NCI-H2171 treated with DMSO at 0.1 percent for 48 hours (cell line): Measurements from ENCODE around the gene KAZN.

Experiments used
- DNase-seq: peaks from one replicate; lab custom pipeline; 2025; lab: John Stamatoyannopoulos, UW

The KAZN gene

DNA sequence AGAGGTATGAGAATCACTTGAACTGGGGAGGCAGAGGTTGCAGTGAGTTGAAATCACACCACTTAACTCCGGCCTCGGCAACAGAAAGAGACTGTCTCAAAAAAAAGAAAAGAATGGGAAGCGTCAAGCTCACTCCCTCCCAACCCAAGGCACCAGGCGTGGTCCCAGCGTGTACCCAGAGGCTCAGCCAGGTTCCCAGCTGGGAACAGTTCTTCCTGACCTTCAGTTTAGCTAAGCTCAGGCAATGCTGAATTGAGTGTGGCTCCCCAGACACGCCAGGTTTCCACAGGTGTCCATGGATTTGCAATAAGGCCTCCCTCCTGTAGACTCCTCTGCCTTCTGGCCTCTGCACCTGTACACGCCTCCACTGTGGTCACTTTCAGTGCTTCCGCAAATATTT lies 414.3 kb downstream of the KAZN start:
- no peak for DNase-seq

DNA sequence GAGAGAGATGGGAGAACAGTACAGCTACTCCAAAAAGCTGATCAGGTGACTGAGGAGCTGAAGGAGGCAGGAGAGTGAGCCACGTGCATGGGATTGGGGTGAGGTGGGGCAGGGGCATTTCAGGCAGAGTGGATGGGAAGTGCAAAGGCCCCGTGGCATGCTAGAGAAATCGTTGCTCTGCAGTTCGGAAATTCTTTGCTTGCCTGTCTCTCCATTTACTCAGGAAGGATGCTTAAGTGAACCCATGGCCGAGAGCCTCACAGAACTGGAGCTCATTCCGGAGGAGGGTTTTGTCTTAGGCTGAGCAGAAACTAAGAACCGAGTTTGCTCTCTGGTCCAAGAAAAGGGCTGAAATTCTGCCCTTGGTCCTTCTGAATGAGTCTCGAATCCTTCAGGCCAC lies 415.3 kb downstream of the KAZN start:
- DNase-seq: no peak

DNA sequence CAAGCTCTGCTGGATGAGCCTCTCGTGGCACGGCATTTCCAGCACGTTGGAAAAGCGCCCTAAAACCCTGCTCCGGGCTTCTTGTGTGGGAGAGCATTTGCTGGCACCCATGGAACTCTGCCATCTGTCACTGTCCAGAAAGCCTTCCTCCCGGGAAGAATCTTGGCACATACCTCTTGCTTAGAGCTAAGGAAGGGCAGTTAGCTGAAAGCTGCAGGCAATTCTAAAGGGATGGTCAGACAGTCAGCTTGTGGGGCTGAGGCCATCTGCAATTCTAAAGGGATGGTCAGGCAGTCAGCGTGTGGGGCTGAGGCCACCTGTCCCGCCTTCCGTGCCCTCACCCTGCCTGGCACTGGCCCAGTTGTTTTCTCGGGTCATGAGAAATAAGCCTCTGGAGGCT lies 416.0 kb downstream of the KAZN start:
- peak; percentile 66 for DNase-seq

DNA sequence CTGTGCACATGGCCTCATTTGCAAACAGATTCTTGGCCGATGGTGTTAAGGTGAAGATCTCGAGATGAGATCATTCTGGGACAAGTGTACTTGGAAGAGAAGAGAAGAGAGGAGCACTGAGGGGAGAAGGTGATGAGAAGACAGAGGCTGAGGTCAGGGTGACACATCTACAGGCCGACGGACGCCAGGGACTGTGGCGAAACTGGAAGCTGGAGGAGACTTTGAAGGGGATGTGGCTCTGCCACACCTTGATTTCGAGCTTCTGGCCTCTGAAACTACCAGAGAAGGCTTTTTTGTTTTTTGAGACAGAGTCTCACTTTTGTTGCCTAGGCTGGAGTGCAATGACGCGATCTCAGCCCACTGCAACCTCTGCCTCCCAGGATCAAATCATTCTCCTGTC lies 417.5 kb downstream of the KAZN start:
- DNase-seq: no peak

DNA sequence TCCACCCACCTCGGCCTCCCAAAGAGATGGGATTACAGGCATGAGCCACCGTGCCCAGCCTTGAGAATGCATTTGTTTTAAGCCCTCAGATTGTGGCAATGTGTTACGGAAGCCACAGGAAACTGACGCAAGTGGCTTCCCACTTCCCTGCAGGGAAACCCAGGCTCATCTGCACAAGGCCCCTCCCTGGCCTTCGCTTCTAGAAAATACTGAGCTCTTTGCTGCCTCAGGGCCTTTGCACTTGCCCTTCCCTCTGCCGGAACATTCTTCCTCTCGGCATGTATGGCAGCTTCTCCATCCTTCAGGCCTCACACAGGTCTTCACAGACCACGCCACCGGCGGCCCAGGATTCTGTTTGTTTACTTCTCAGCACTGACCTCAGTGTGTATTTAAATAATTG lies 418.0 kb downstream of the KAZN start:
- no peak for DNase-seq

DNA sequence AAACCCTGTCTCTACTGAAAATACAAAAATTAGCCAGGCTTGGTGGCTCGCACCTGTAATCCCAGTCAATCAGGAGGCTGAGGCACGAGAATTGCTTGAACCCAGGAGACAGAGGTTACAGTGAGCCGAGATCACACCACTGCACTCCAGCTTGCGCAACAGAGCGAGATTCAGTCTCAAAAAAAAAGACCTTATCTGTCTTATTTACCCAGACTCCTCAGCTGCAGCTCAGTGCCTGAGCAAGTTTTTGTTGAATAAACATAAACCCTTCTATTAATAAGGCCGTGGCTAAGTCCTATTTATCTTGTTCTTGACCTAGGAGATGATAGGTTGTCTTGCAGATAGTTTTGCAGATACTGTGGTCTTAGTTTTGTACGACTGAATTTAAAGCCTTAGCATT lies 418.6 kb downstream of the KAZN start:
- no peak for DNase-seq

DNA sequence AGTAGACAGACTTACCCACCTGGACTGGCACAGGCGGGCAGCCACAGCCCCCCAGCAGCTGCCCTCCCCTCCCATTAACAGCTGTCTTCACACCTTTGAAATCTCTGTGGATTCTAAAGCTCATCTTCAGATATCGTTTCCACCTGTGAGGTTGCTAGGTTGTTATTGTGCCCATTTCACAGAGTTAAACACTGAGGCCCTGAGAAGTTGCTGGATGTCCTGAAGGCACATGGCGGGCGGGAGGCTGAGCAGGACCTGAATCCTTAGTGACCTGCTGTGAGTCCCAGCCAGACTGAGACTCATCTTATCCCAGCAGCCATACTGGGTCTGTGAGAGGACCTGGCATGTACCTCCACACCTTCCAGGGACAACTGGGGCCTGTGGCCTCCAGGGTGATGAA lies 420.3 kb downstream of the KAZN start:
- no peak for DNase-seq

DNA sequence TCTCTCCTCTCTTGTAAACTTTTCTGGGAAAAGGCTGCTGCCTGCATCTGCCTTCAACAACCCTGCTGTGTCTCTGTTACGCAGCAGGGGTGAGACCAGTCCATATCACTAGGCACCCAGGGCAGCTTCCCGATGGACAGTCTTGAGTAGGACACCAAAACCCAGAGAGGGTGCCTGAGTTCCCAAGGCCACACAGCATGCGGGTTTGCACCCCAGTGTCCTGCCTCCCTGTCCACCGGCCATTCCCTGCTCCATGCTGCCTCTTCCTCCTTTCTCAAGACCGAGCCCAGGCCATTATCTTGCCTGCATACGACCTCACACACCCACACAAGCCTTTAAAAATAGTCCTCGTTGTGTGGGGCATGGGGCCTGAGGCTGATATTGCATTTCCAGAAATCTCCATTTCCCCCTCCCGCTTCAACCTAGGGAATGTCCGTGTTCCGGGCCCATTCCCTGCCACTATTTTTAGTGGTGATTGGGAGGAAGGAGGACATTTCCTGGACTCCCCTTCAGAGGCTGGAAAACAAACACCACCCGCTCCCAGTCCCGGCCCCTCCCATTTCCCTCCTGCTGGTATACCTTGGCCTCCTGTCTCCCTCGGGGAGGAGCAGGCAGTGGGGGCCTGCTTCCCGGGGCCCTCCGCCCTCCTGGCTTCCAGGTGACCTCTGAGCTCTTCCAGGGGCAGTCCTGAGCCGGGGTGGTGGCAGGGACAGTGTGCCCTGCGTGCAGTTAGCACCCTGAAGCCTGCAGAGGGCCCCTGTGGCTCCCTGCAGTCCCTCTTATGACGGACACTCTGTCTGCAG lies 422.7 kb downstream of the KAZN start:
- DNase-seq: no peak

DNA sequence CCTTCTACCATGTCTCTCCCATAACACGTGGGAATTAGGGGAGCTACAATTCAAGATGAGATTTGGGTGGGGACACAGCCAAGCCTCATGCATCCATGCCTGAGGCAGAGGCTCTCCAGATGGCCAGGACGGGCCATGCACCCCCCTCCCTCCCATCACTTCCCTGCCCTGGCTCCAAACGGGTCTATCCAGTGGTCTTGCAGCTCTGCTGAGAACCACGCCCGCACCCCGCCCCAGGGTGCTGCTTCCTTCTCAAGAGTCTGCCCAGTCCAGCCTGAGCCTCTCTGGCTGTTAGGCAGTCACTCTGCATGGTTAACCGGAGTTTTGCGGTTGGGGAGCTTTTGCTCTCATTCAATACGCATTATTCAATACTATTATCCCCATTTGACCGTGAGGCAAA lies 423.6 kb downstream of the KAZN start:
- DNase-seq: no peak

DNA sequence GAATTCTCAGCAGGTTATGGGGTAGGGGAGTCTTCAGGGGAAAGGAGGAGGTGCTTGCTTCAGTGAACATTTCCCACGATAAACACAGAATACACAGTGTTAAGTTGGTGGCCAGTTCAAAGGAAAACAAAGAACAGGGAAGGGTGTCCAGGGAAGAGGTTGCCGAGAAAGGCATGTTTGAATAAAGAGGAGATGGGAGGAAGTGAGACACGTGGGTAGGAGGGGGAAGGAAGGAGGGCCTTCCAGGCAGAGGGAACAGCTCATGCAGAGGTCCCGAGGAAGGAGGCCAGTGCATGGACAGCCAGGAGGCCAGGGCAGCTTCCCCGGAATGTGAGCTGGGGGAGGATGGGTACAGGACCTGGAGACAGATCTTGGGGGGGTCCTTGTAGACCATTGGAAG lies 424.7 kb downstream of the KAZN start:
- DNase-seq: no peak

DNA sequence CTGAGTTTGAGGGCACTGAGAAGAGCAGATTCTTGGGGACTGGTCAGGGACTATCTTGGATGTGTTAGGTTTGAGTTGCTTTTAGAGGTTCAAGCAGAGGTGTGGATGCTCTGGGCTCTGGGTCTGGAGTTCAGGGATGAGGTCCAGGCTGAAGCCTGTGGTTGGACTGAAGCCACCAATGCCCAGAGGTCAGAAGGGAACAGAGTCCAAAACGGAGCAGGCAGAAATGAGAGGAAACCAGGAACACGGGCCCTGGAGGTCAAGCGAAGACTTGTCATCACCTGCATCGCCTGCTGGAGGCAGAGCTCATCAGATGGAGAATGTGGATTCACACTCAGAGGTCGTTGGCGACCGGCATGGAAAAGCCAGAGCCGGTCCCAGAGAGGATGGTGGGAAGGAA lies 425.5 kb downstream of the KAZN start:
- no peak for DNase-seq

DNA sequence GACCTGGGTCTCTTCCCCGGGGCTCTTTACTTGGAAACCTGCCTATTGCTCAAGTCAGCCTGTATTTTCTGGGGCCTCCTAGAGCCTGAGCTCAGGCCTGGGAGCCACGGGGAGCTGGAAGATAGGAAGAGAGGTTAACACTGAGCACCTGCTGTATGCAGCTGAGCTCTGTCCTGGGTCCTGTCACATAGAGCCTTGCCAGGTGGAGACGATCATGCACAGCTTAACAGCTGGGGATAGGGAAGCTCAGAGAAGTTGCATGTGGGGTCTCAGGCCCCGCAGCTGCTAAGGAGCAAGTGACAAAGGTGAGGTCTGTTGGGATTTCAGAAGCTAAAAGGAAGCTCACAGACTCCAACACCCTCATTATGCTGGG lies 427.6 kb downstream of the KAZN start:
- no peak for DNase-seq

DNA sequence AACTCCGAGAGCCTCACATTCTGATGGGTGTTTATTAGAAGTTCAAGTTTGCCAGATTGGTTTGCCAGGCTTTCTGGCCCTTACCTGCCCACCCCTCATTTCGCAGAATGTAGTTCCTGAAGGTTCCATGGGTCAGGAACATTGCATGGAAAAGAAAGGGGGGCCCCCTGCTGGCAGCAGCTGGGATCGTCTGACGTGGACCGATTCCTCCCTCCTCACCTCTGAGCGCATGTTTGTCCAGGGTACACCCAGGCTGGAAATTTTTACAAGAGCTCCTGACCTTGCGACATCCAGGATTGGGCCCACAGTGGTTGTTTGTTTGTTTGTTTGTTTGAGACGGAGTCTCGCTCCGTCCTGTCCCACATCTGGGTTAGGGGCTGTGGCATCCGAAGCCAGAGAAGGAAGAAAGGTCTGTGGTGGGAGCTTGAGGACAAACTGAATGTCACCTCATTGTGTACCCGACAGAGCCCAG lies 429.1 kb downstream of the KAZN start:
- DNase-seq: peak; percentile 28

DNA sequence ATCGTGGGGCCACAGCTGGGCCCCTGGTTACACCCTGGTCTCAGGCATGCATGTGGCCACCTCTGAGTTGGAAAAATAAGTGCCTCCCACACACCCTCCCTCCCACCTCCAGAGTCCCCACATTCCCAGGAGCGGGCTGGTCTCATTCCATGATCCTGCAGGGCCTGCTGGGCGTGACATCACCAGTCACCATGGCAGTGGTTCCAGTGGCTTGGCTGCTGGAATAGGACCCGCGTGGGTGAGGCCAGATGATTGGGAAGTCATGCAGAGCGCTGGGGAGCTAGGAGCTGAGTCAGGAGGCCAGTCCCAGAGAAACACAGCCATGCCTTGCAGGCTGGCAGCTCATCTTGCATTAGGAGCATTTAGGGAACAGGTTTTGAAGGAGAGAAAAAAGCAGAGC lies 429.6 kb downstream of the KAZN start:
- no peak for DNase-seq

DNA sequence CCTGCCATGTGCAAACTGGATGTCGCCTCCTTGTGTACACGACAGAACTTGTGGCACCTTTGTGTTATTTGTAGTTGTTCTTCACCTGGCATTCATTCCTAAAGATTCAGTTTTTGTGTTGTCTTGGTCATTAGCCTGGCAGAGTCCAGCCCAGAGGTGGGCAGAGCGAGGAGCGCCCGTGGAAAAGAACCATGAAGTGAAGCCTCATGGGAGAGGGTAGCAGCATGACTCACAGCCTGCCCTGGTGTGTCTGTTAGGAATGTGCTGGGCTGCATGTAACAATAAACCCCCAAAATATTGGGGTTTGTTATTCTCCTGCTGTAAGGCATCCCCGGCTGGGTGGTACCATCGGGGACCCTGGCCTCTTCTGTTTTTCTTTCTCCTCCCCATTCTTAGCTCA lies 430.1 kb downstream of the KAZN start:
- no peak for DNase-seq

DNA sequence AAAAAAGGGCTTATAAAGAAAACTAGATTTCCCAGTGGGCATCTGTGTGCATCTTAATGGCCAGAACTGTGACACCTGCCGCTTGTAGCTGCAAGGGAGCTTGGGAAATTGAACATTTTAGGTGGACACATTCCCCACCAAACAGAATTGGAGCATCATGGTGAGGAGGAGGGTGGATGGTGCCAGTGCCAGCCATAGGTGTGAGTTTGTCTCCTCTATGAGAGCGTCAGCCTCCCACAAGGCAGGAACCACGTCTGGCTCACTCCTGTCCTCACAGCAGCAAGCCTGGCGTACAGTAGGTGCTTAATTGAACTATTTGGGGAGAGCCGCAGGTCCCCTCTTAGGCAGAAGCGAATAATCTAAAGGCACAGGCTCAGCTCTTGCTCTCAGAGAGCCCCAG lies 430.6 kb downstream of the KAZN start:
- DNase-seq: no peak

DNA sequence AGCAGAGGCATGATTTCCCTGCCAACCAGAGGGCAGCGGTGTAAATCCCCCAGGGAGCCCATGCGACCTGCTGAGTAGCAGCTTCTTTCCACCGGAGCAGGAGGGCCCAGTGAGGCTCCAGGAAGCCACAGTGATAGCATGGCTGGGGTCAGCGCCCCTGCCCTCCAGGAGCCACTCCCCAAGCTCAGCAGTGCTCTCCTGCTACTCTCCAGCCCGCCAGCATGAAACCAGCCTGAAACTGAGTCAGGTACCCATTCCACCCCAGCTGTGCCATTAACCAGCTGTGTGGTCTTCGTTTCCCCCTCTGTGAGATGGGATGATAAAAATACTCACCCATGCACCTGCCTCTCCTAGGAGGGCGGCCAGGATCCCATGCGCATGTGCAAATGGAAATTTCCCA lies 431.3 kb downstream of the KAZN start:
- no peak for DNase-seq

DNA sequence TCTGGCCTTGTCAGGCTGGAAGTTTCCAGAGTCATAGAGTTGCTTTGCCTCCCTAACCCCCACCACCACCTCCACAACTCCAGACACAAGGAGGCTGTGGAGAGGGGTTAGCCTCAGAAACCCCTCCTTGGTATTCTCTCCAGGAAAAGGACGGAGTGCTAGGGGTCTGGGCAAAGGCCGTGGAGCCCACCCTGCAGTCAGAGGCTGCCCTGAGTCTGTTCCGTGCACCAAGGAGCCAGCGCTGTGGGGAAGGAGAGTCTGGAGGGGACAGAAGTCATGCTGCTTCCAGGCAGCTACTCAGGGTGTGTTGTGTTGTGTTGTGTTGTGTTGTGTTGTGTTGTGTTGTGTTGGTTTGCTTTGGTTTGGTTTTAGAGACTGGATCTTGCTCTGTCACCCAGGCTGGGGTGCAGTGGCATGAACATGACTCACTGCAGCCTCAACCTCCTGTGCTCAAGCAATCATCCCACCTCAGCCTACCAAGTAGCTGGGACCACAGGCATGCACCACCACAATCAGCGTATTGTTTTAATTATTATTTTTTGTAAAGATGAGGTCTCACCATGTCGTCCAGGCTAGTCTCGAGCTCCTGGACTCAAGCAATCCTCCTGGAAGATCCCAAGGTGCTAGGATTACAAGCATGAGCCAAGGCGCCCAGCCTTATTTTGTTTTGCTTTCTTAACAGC lies 432.9 kb downstream of the KAZN start:
- DNase-seq: no peak

DNA sequence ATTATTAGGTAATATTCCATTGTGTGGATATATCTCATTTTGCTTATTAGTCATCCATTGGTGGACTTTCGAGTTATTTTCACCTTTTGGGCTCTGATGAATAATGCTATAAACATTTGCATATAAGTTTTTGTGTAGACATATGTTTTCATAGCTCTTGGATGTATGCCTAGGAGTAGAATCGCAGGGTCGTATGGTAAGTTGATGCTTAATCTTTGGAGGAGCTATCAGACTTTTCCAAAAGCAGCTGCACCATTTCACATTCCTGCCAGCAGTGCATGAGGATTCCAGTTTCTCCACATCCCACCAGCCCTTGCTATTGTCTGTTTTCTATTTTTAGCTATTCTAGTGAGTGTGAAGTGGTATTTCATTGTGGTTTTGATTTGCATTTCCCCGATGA lies 434.8 kb downstream of the KAZN start:
- no peak for DNase-seq

DNA sequence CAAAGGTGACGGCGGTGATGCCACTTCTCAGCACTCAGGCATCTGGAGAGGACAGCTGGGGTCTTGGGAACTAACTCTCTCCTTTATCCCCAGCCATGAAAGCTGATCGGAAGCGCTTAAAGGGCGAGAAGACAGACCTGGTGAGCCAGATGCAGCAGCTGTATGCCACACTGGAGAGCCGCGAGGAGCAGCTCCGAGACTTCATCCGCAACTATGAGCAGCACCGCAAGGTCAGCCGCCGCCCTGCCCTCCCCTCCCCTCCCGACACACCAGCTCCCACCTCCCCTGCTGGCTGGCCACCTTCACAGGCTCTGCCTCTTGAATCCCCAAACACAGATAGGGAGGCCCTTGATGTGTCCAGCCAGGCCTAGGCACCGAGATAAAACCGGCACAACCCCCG lies 436.2 kb downstream of the KAZN start:
- no peak for DNase-seq

DNA sequence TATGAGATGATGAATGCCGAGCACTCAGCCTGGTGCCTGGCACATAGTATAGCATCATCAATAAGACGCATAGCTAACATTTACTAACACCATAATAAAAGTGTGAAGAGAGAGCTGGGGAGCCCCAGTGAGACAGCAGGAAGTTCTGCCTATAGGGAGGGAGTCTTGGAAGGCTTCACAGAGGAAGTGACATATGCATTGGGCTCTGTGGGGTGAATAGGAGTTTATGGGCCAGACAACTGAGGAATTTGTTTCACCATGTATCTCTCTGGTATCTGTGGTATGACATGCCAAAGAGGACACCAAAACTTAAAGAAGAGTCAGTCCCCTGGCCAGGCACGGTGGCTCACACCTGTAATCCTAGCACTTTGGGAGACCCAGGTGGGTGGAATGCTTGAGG lies 436.8 kb downstream of the KAZN start:
- DNase-seq: no peak

DNA sequence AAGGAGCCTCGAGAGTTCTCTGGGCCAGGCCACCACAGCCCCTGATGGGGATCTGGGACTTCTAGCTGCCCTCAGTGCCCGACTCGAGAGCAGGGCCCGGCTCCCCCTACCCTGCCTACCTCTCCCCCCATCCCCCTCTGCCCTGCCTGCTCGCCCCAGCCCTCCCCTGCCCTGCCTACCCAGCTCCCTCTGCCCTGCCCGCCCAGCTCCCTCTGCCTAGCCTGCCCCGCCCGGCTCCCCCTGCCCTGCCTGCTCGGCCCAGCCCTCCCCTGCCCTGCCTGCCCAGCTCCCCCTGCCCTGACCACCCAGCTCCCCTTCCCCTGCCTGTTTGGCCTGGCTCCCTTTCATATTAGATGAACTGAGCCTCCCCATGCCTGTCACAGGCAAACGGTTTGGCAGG lies 437.6 kb downstream of the KAZN start:
- DNase-seq: no peak

DNA sequence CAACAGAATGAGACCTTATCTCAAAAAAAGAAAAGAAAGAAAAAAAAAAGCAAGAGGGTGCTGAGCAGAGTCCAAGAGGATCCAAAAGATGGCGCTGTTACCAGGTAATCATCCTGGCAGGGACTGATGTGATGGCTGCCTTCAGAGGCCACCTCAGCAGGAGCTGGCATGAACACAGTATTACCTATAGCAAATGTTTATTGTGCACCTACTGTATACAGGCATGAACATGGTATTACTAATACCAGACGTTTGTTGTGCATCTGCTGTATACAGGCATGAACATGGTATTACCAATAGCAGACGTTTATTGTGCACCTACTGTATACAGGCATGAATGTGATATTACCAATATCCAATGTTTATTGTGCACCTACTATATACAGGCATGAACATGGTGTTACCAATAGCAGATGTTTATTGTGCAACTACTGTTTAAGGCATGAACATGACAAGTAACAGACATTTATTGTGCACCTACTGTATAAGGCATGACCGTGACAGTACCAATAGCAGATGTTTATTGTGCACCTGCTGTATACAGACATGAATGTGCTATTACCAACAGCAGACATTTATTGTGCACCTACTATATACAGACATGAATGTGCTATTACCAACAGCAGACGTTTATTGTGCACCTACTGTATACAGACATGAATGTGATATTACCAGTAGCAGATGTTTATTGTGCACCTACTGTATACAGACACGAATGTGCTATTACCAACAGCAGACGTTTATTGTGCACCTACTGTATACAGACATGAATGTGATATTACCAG lies 439.9 kb downstream of the KAZN start:
- peak; percentile 56 for DNase-seq
